ENCODE data around the gene ANKS1B. TPM values are rescaled to one million over a fixed set of nuclear protein-coding genes. Genes with fewer than 3 reads are reported as not detected.
"Not testable (repeated sequence)": the region's sequence is repeated elsewhere in the genome, so short reads cannot be mapped to it uniquely, and the experiment has no call there.

The ANKS1B gene
- total RNA-seq, 1 experiment from 2014 or later = 2.4 TPM

- Histone ChIP-seq H3K4me3 (no peak overlapping the region), H3K27me3 (no peaks in the 10 kb centered on the region), H3K27ac (no peak overlapping the region), H3K9me3 (replicated peaks) (no peaks in the 10 kb centered on the region), H3K4me1 (no peaks in the 10 kb centered on the region), H3K36me3 (no peaks in the 10 kb centered on the region)
- DNase-seq = no peak
These were observed 1198.1 kb downstream of the ANKS1B start for GRCh38 chr12:98786653-98787052.

GRCh38 chr12:98783420-98783819, 1201.3 kb downstream of the ANKS1B start:
- Histone ChIP-seq H3K9me3 (replicated peaks) (no peaks in the 10 kb centered on the region), H3K4me3 (no peak overlapping the region), H3K4me1 (no peaks in the 10 kb centered on the region), H3K36me3 (no peaks in the 10 kb centered on the region), H3K27me3 (no peaks in the 10 kb centered on the region), H3K27ac (no peak overlapping the region)
- DNase-seq = no peak

- no peak overlapping the region for H3K27ac ChIP-seq
- no peaks in the 10 kb centered on the region for H3K27me3 ChIP-seq
- H3K4me1 ChIP-seq = no peaks in the 10 kb centered on the region
- H3K4me3 ChIP-seq = no peak overlapping the region
- no peak for DNase-seq
- H3K9me3 ChIP-seq (replicated peaks) = no peaks in the 10 kb centered on the region
- no peaks in the 10 kb centered on the region for H3K36me3 ChIP-seq
These were observed 1204.5 kb downstream of the ANKS1B start for GRCh38 chr12:98780261-98780660.

- no peak overlapping the region for H3K4me3 ChIP-seq
- H3K9me3 ChIP-seq (replicated peaks) = no peaks in the 10 kb centered on the region
- H3K4me1 ChIP-seq = peaks cover 9% of the 10 kb centered on the region
- H3K27me3 ChIP-seq = no peaks in the 10 kb centered on the region
- DNase-seq = no peak
- no peaks in the 10 kb centered on the region for H3K36me3 ChIP-seq
- no peak overlapping the region for H3K27ac ChIP-seq
These were observed 1211.9 kb downstream of the ANKS1B start for GRCh38 chr12:98772818-98773217.

- Histone ChIP-seq H3K4me3 (no peak overlapping the region), H3K36me3 (no peaks in the 10 kb centered on the region), H3K27ac (no peak overlapping the region), H3K9me3 (replicated peaks) (no peaks in the 10 kb centered on the region), H3K4me1 (peaks cover 9% of the 10 kb centered on the region), H3K27me3 (no peaks in the 10 kb centered on the region)
- DNase-seq = no peak
These were observed 1212.7 kb downstream of the ANKS1B start for GRCh38 chr12:98771811-98772752.

- Histone ChIP-seq H3K9me3 (replicated peaks) (no peaks in the 10 kb centered on the region), H3K4me3 (no peak overlapping the region), H3K27me3 (no peaks in the 10 kb centered on the region), H3K36me3 (no peaks in the 10 kb centered on the region), H3K4me1 (peaks cover 9% of the 10 kb centered on the region), H3K27ac (no peak overlapping the region)
- DNase-seq = no peak
These were observed 1214.5 kb downstream of the ANKS1B start for GRCh38 chr12:98770230-98770629.

GRCh38 chr12:98769068-98769467, 1215.7 kb downstream of the ANKS1B start:
- Histone ChIP-seq H3K27me3 (no peaks in the 10 kb centered on the region), H3K4me1 (peaks cover 9% of the 10 kb centered on the region), H3K36me3 (no peaks in the 10 kb centered on the region), H3K27ac (no peak overlapping the region), H3K4me3 (no peak overlapping the region), H3K9me3 (replicated peaks) (no peaks in the 10 kb centered on the region)
- no peak for DNase-seq

GRCh38 chr12:98767248-98767647, 1217.5 kb downstream of the ANKS1B start:
- no peaks in the 10 kb centered on the region for H3K27me3 ChIP-seq
- H3K4me3 ChIP-seq = no peak overlapping the region
- no peak overlapping the region for H3K27ac ChIP-seq
- no peak for DNase-seq
- peaks cover 9% of the 10 kb centered on the region for H3K4me1 ChIP-seq
- H3K9me3 ChIP-seq (replicated peaks) = no peaks in the 10 kb centered on the region
- no peaks in the 10 kb centered on the region for H3K36me3 ChIP-seq

GRCh38 chr12:98763656-98764055, 1221.1 kb downstream of the ANKS1B start:
- Histone ChIP-seq H3K4me3 (no peak overlapping the region), H3K4me1 (no peaks in the 10 kb centered on the region), H3K27ac (no peak overlapping the region), H3K9me3 (replicated peaks) (no peaks in the 10 kb centered on the region), H3K36me3 (no peaks in the 10 kb centered on the region), H3K27me3 (no peaks in the 10 kb centered on the region)
- no peak for DNase-seq

- DNase-seq = no peak
- H3K4me3 ChIP-seq = no peak overlapping the region
- H3K9me3 ChIP-seq (replicated peaks) = no peaks in the 10 kb centered on the region
- no peaks in the 10 kb centered on the region for H3K27me3 ChIP-seq
- no peak overlapping the region for H3K27ac ChIP-seq
- H3K4me1 ChIP-seq = peaks cover 9% of the 10 kb centered on the region
- no peaks in the 10 kb centered on the region for H3K36me3 ChIP-seq
These were observed 1226.4 kb downstream of the ANKS1B start for GRCh38 chr12:98758331-98758730.

- no peaks in the 10 kb centered on the region for H3K9me3 ChIP-seq (replicated peaks)
- no peak overlapping the region for H3K4me3 ChIP-seq
- no peak for DNase-seq
- no peak overlapping the region for H3K27ac ChIP-seq
- no peaks in the 10 kb centered on the region for H3K36me3 ChIP-seq
- no peaks in the 10 kb centered on the region for H3K27me3 ChIP-seq
- H3K4me1 ChIP-seq = peaks cover 12% of the 10 kb centered on the region
These were observed 1227.3 kb downstream of the ANKS1B start for GRCh38 chr12:98757455-98757854.

- H3K36me3 ChIP-seq; H3K27me3 ChIP-seq; H3K9me3 ChIP-seq (replicated peaks); H3K4me3 ChIP-seq; H3K27ac ChIP-seq; DNase-seq: not testable (repeated sequence)
- H3K4me1 ChIP-seq = peaks cover 12% of the 10 kb centered on the region
These were observed 1228.9 kb downstream of the ANKS1B start for GRCh38 chr12:98755855-98756254.

- H3K4me1 ChIP-seq = peaks cover 12% of the 10 kb centered on the region
- peak overlapping the region; percentile 29 for H3K27ac ChIP-seq
- H3K27me3 ChIP-seq = no peaks in the 10 kb centered on the region
- H3K9me3 ChIP-seq (replicated peaks) = no peaks in the 10 kb centered on the region
- H3K36me3 ChIP-seq = no peaks in the 10 kb centered on the region
- peak; percentile 32 to 65 for DNase-seq
- H3K4me3 ChIP-seq = no peak overlapping the region
These were observed 1230.6 kb downstream of the ANKS1B start for GRCh38 chr12:98754095-98754494.

- H3K4me3 ChIP-seq = no peak overlapping the region
- no peak for DNase-seq
- no peaks in the 10 kb centered on the region for H3K9me3 ChIP-seq (replicated peaks)
- no peak overlapping the region for H3K27ac ChIP-seq
- H3K36me3 ChIP-seq = no peaks in the 10 kb centered on the region
- peaks cover 12% of the 10 kb centered on the region for H3K4me1 ChIP-seq
- no peaks in the 10 kb centered on the region for H3K27me3 ChIP-seq
These were observed 1232.0 kb downstream of the ANKS1B start for GRCh38 chr12:98752726-98753125.

- Histone ChIP-seq H3K36me3 (no peaks in the 10 kb centered on the region), H3K27ac (no peak overlapping the region), H3K4me1 (peaks cover 12% of the 10 kb centered on the region), H3K27me3 (no peaks in the 10 kb centered on the region), H3K4me3 (no peak overlapping the region), H3K9me3 (replicated peaks) (no peaks in the 10 kb centered on the region)
- DNase-seq = no peak
These were observed 1233.1 kb downstream of the ANKS1B start for GRCh38 chr12:98751580-98752115.

Data from SJCRH30 (cell line).